HFFc6 (cell line): Measurements from ENCODE around the gene TSPAN12. TPM values are rescaled to one million over a fixed set of nuclear protein-coding genes. Genes with fewer than 3 reads are reported as not detected.
"Not testable (repeated sequence)": the region's sequence is repeated elsewhere in the genome, so short reads cannot be mapped to it uniquely, and the experiment has no call there.

Source experiments
- DNase-seq: peaks from one replicate; pipeline ENCODE4 v3.0.0-alpha.2; 2018
- H3K27ac Mint-ChIP-seq: 2 replicates; pipeline ENCODE4 v1.8.0; 2020; ENCODE audit warnings: mild to moderate bottlenecking, mixed read lengths
- H3K27me3 Mint-ChIP-seq: 2 replicates; pipeline ENCODE4 v1.8.0; 2021; ENCODE audit warnings: mild to moderate bottlenecking, moderate library complexity, mixed read lengths; ENCODE audit not compliant: insufficient read depth
- H3K36me3 Mint-ChIP-seq: 2 replicates; pipeline ENCODE4 v1.8.0; 2021; ENCODE audit warnings: low read depth, mixed read lengths
- H3K4me1 Mint-ChIP-seq: 2 replicates; pipeline ENCODE4 v1.8.0; 2020; ENCODE audit warnings: low read depth, mixed read lengths
- H3K4me3 Mint-ChIP-seq: 2 replicates; pipeline ENCODE4 v1.8.0; 2020; ENCODE audit warnings: mild to moderate bottlenecking, moderate library complexity, mixed read lengths
- H3K9me3 Mint-ChIP-seq: 2 replicates; pipeline ENCODE4 v1.8.0; 2020; ENCODE audit warnings: mild to moderate bottlenecking, mixed read lengths
- CTCF ChIP-seq: fragments of 200-600 bp; sonication (generic); IDR thresholded peaks from 2 replicates; pipeline ENCODE4 v1.5.0; 2021; ENCODE audit warnings: antibody characterized with exemption, mild to moderate bottlenecking
- long read RNA-seq: library from polyadenylated mRNA; unstranded; transcript quantifications from one replicate; pipeline ENCODE4 v2.0.0, GENCODE V29; 2019
- total RNA-seq, 6 experiments: library from RNA; stranded (reverse); fragmentation: NEBNext Ultra II Directional; extraction: Animal tissue kit (Norgen Biotek cat#: 25700); gene quantifications; 2 replicates in 1 of 6; 3 replicates in 5 of 6; pipeline ENCODE4 v1.2.3, GENCODE V29; 2021

TSPAN12 gene
- under 1 TPM; 0.21 to 0.51 (median 0.40) TPM for total RNA-seq
- long read RNA-seq = 0 reads

DNA sequence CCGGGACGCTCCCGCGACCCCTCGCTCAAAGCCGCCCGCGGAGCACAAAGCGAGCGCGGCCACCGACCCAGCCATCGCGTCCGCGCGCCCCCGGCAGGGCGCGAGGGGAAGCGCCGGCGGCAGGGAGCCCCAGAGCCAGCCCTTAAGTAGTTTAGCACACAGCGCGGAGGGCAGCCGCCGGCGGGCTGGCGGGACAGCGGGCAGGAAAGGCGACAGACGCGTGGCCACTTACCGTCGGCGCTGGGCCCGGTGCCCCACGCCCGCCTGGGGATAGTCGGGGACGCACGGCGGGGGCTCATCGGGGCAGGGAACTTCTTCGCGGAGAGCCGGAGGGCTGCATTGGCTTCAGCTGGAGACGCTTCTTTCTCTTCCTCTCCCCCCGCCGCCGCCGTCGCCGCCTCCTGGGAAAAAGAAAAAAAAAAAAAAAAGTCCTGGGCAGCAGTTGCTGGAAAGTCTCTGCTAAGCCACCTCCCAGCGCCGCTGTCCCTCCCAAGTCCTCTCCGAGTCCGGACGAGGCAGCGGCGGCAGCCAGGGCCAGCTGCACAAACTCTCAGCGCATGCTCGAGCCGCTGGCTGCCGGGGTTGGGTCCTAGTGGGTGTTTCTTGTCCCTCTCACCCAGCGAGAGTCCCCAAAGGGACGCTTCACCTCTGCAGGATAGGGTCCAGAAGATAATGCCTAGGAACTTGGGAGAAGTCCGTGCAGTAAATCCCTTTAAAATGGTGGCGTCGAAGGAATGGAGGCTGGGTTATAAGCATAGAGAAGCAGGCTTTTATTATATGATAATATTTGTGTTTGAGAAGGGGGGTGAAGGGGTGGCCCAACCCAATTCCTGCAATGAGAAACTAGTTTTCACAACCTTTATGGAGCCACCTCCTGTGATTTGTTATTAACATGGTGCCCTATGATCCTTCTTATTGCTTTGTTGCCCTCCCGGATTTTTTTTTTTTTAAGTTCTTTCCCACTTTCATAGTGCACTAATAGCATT, at the start of gene TSPAN12:
Gene TSPAN12 (minus strand): TSS at position 557 of the 986 bp plus-strand sequence. CDS start 1,381 bp downstream, outside the sequence.
- H3K27me3 Mint-ChIP-seq = peaks cover 18% of the 10 kb centered on the region
- peak within 1 kb of the TSS; percentile 91 for H3K4me3 Mint-ChIP-seq
- H3K36me3 Mint-ChIP-seq = no peaks in the 10 kb centered on the region
- no peak within 1 kb of the TSS for H3K27ac Mint-ChIP-seq
- no peaks in the 10 kb centered on the region for H3K9me3 Mint-ChIP-seq
- peak; percentile 72 for TF ChIP-seq CTCF
- H3K4me1 Mint-ChIP-seq = peaks cover 19% of the 10 kb centered on the region
- DNase-seq = peak; percentile 49

GRCh38 chr7:120898715-120899499, 41.0 kb upstream of the TSPAN12 start:
- Mint-ChIP-seq H3K27me3 (peaks cover 2% of the 10 kb centered on the region), H3K4me1 (no peaks in the 10 kb centered on the region), H3K9me3 (peaks cover 10% of the 10 kb centered on the region), H3K27ac (no peak overlapping the region), H3K4me3 (no peak overlapping the region), H3K36me3 (no peaks in the 10 kb centered on the region)
- TF ChIP-seq CTCF = no peak
- no peak for DNase-seq

- H3K27ac Mint-ChIP-seq, DNase-seq, H3K27me3 Mint-ChIP-seq, H3K4me1 Mint-ChIP-seq, H3K36me3 Mint-ChIP-seq, H3K4me3 Mint-ChIP-seq: not testable (repeated sequence)
- peaks cover 10% of the 10 kb centered on the region for H3K9me3 Mint-ChIP-seq
Observed at GRCh38 chr7:120895253-120895652, 37.3 kb upstream of the TSPAN12 start.

DNA sequence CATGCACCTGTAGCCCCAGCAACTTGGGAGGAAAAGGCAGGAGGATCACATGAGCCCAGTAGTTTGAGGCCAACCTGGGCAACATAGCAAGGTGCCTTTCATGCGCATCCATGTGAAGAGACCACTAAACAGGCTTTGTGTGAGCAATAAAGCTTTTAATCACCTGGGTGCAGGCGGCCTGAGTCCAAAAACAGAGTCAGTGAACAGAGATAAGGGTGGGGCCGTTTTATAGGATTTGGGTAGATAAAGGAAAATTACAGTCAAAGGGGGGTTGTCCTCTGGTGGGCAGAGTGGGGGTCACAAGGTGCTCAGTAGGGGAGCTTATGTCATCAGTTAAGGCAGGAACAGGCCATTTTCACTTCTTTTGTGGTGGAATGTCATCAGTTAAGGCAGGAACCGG, 27.7 kb upstream of the TSPAN12 start:
- DNase-seq, H3K4me1 Mint-ChIP-seq, H3K36me3 Mint-ChIP-seq, H3K27ac Mint-ChIP-seq, H3K27me3 Mint-ChIP-seq, H3K9me3 Mint-ChIP-seq, H3K4me3 Mint-ChIP-seq: not testable (repeated sequence)

GRCh38 chr7:120877701-120878100, 19.8 kb upstream of the TSPAN12 start:
- Mint-ChIP-seq H3K9me3 (no peaks in the 10 kb centered on the region), H3K27ac (no peak overlapping the region), H3K4me1 (no peaks in the 10 kb centered on the region), H3K36me3 (no peaks in the 10 kb centered on the region), H3K4me3 (no peak overlapping the region), H3K27me3 (peaks cover 4% of the 10 kb centered on the region)
- no peak for TF ChIP-seq CTCF
- no peak for DNase-seq

- Mint-ChIP-seq H3K27ac (no peak overlapping the region), H3K9me3 (no peaks in the 10 kb centered on the region), H3K27me3 (peaks cover 6% of the 10 kb centered on the region), H3K4me3 (no peak overlapping the region), H3K4me1 (no peaks in the 10 kb centered on the region), H3K36me3 (no peaks in the 10 kb centered on the region)
- TF ChIP-seq CTCF = no peak
- DNase-seq = no peak
Observed at GRCh38 chr7:120876922-120877321, 19.0 kb upstream of the TSPAN12 start.
